ENCODE measurements around the gene TMCO5A.

GRCh38 chr15:37931321-37931720 is 3.1 kb upstream of the TMCO5A start:
- TF ChIP-seq CTCF (IDR thresholded peaks at IDR 0.05): no peak
- no peak for TF ChIP-seq POLR2A (IDR thresholded peaks at IDR 0.05)

Measured in ovary (tissue), 3 donors.